HG02885 (cell line): ENCODE data around the gene PCDHGB4.
"Not testable (repeated sequence)": the region's sequence is repeated elsewhere in the genome, so short reads cannot be mapped to it uniquely, and the experiment has no call there.

Experiments
- ATAC-seq: cut with Tn5 transposase; IDR thresholded peaks from one replicate; pipeline ENCODE4 v1.9.1; 2021; ENCODE audit warnings: mild to moderate bottlenecking; ENCODE audit not compliant: unreplicated experiment, poor library complexity

PCDHGB4 gene

DNA sequence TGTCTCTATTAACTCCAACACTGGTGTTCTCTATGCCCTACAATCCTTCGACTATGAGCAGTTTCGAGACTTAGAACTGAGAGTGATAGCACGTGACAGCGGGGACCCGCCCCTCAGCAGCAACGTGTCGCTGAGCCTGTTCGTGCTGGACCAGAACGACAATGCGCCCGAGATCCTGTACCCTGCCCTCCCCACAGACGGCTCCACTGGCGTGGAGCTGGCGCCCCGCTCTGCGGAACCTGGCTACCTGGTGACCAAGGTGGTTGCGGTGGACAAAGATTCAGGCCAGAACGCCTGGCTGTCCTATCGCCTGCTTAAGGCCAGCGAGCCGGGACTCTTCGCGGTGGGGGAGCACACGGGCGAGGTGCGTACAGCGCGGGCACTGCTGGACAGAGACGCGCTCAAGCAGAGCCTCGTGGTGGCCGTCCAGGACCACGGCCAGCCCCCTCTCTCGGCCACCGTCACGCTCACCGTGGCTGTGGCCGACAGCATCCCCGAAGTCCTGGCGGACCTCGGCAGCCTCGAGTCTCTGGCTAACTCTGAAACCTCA is 35.3 kb downstream of the PCDHGB4 start:
- ATAC-seq, result no peak

GRCh38 chr5:141427783-141428426 is 40.4 kb downstream of the PCDHGB4 start:
- ATAC-seq, result no peak

GRCh38 chr5:141430332-141431113 is 43.0 kb downstream of the PCDHGB4 start, which contains the start of gene PCDHGA12:
Gene PCDHGA12 (plus strand): TSS chr5:141430507. CDS start chr5:141430760, 253 bp downstream.
- peak; percentile 87 for ATAC-seq

DNA sequence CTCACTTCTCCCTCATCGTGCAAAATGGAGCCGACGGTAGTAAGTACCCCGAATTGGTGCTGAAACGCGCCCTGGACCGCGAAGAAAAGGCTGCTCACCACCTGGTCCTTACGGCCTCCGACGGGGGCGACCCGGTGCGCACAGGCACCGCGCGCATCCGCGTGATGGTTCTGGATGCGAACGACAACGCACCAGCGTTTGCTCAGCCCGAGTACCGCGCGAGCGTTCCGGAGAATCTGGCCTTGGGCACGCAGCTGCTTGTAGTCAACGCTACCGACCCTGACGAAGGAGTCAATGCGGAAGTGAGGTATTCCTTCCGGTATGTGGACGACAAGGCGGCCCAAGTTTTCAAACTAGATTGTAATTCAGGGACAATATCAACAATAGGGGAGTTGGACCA is 43.8 kb downstream of the PCDHGB4 start:
- peak; percentile 51 for ATAC-seq

DNA sequence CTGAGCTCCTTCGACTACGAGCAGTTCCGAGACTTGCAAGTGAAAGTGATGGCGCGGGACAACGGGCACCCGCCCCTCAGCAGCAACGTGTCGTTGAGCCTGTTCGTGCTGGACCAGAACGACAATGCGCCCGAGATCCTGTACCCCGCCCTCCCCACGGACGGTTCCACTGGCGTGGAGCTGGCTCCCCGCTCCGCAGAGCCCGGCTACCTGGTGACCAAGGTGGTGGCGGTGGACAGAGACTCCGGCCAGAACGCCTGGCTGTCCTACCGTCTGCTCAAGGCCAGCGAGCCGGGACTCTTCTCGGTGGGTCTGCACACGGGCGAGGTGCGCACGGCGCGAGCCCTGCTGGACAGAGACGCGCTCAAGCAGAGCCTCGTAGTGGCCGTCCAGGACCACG is 44.8 kb downstream of the PCDHGB4 start:
- not testable (repeated sequence) for ATAC-seq

DNA sequence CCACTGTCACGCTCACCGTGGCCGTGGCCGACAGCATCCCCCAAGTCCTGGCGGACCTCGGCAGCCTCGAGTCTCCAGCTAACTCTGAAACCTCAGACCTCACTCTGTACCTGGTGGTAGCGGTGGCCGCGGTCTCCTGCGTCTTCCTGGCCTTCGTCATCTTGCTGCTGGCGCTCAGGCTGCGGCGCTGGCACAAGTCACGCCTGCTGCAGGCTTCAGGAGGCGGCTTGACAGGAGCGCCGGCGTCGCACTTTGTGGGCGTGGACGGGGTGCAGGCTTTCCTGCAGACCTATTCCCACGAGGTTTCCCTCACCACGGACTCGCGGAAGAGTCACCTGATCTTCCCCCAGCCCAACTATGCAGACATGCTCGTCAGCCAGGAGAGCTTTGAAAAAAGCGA is 45.2 kb downstream of the PCDHGB4 start:
- ATAC-seq, result not testable (repeated sequence)

DNA sequence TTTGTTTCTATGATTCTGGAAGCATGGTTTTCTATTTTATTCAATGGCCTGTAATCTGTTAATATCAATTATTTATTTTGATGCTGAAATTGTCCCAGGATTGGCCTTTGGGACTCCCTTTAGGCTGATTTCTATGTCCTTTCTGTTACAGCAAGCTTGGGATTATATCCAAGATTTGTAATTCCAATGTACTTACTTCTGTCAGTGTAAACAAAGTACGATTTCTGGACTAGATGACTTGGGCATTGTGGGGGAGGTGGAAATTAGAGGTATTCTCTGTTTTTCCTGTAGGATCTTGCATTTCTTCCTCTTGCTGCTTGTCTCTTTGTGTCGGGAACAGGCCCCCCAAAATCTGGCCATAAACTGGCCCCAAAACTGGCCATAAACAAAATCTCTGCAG is 46.5 kb downstream of the PCDHGB4 start:
- no peak for ATAC-seq

- ATAC-seq, result no peak
Observed at GRCh38 chr5:141437221-141437620, 49.7 kb downstream of the PCDHGB4 start.

GRCh38 chr5:141439411-141440141 is 52.1 kb downstream of the PCDHGB4 start:
- no peak for ATAC-seq
